ENCODE results near the gene BBS4.

DNA sequence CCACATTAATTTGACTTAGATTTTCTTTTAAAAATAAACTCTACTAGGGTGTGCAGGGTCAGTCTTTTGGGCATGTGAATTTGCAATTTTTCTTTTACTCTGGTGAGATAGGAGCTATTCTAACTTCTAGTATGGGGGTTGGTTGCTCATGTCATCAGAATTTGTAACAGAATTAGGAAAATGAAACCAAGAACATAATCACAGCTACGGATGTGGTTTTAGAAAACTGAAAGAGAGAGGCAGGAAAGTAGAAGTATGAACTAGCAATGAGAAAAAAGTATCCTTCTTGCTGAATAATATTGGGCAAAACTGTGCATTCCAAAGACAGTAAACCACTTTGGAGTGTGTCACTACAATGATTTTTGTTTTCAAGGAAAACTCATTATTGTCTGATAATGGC lies 54.2 kb downstream of the BBS4 start:
- TF ChIP-seq, protein P1, sequence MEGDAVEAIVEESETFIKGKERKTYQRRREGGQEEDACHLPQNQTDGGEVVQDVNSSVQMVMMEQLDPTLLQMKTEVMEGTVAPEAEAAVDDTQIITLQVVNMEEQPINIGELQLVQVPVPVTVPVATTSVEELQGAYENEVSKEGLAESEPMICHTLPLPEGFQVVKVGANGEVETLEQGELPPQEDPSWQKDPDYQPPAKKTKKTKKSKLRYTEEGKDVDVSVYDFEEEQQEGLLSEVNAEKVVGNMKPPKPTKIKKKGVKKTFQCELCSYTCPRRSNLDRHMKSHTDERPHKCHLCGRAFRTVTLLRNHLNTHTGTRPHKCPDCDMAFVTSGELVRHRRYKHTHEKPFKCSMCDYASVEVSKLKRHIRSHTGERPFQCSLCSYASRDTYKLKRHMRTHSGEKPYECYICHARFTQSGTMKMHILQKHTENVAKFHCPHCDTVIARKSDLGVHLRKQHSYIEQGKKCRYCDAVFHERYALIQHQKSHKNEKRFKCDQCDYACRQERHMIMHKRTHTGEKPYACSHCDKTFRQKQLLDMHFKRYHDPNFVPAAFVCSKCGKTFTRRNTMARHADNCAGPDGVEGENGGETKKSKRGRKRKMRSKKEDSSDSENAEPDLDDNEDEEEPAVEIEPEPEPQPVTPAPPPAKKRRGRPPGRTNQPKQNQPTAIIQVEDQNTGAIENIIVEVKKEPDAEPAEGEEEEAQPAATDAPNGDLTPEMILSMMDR (IDR thresholded peaks at IDR 0.05), result no peak
- no peak for TF ChIP-seq ZFX (IDR thresholded peaks at IDR 0.05; ENCODE audit: borderline replicate concordance)

Data from 22Rv1 (cell line).